IPS DF 4.7 (cell line): ENCODE measurements around the gene MIGA2.

Source experiments
- DNase-seq: peaks from one replicate; pipeline ENCODE4 v3.0.0-alpha.2; 2013; ENCODE audit warnings: low spot score; ENCODE audit errors: extremely low read depth

The MIGA2 gene

GRCh38 chr9:129121483-129121882 lies 85.1 kb downstream of the MIGA2 start:
- DNase-seq: no peak
